K562 (cell line): ENCODE data around the gene GIGYF1. TPM values are rescaled to one million over a fixed set of nuclear protein-coding genes. Genes with fewer than 3 reads are reported as not detected.

Experiments
- E2F6 ChIP-seq, 2 experiments: IDR thresholded peaks; 2 replicates each; pipeline ENCODE4 v1.6.1; 2011; ENCODE audit warnings: borderline replicate concordance in 1 of 2, control low read depth in 1 of 2, low read depth in 1 of 2, low read length in 1 of 2, mild to moderate bottlenecking in 1 of 2, mixed read lengths in 1 of 2, moderate library complexity in 1 of 2; ENCODE audit not compliant: insufficient read depth in 1 of 2, insufficient read length in 1 of 2, poor library complexity in 1 of 2, severe bottlenecking in 1 of 2; ENCODE audit errors: extremely low read depth in 1 of 2
- HNRNPH1 ChIP-seq: fragments of 200-400 bp; formaldehyde crosslinking; optimal IDR thresholded peaks from 2 replicates; pipeline ENCODE3; 2017; ENCODE audit warnings: low read depth, mild to moderate bottlenecking, low read length, moderate library complexity
- MCM5 ChIP-seq: fragments of 450-650 bp; IDR thresholded peaks from 2 replicates; pipeline ENCODE4 v1.6.1; 2016; ENCODE audit warnings: low read depth
- SLC30A9 ChIP-seq: fragments of 250-450 bp; sonication (Bioruptor Pico); IDR thresholded peaks from 2 replicates; pipeline ENCODE4 v1.8.0; 2022; ENCODE audit warnings: mild to moderate bottlenecking, moderate library complexity
- SRSF1 ChIP-seq: fragments of 200-400 bp; formaldehyde crosslinking; IDR thresholded peaks from 2 replicates; pipeline ENCODE4 v1.6.1; 2017; ENCODE audit warnings: mild to moderate bottlenecking, low read depth, low read length, moderate library complexity
- ZNF143 ChIP-seq: sonication (generic); formaldehyde crosslinking; IDR thresholded peaks from 2 replicates; pipeline ENCODE4 v1.9.0; 2022; ENCODE audit warnings: mild to moderate bottlenecking, missing genetic modification reagents
- ZNF398 ChIP-seq: fragments of 250-450 bp; sonication (Bioruptor Pico); IDR thresholded peaks from 2 replicates; pipeline ENCODE4 v1.8.0; 2021; ENCODE audit warnings: moderate library complexity, mild to moderate bottlenecking, inconsistent platforms
- polyA plus RNA-seq, 8 experiments: library from polyadenylated mRNA; depleted of rRNA in 4 of 8; stranded (reverse) in 5 of 8; unstranded in 3 of 8; fragments of >200 nt; fragmentation: Nextera tagmentation in 2 of 8; fragmentation: Illumina TruSeq in 1 of 8; extraction: Ambion mirVana in 2 of 8; extraction: Trizol in 1 of 8; gene quantifications; 2 replicates each; pipeline versions ENCODE4 v1.2.1 to v1.2.3, GENCODE V29; 2011 to 2014; ENCODE audit warnings: inconsistent platforms in 1 of 8, missing spikeins in 1 of 8
- total RNA-seq, 7 experiments: library from RNA; depleted of rRNA in 6 of 7; stranded (reverse); fragments of >200 nt in 6 of 7; fragmentation: Illumina TruSeq in 2 of 7; extraction: Trizol in 2 of 7; gene quantifications; 2 replicates each; pipeline versions ENCODE4 v1.2.1 to v1.2.3, GENCODE V29; 2011 to 2021; ENCODE audit warnings: low replicate concordance in 1 of 7
- TF ChIP-seq, protein P1 (sequence below): fragments of 150-350 bp; IDR thresholded peaks from 2 replicates; pipeline ENCODE4 v1.6.1; 2014; ENCODE audit warnings: low read depth, mild to moderate bottlenecking, low read length, borderline replicate concordance
- TF ChIP-seq, protein P2 (sequence below), 2 experiments: fragments of 450-650 bp; formaldehyde crosslinking in 1 of 2; IDR thresholded peaks; 2 replicates each; pipeline versions ENCODE4 v1.4.0 to v1.6.1; 2014 to 2020; ENCODE audit warnings: mild to moderate bottlenecking in 2 of 2, borderline replicate concordance in 1 of 2, low read depth in 1 of 2

GIGYF1 gene
- total and polyA plus RNA-seq, 9 of the 15 experiments (the other 6 are each of a cell fraction or from before 2014, with no cell fraction given), result 0.56 to 76.2 (median 16.8) TPM

DNA sequence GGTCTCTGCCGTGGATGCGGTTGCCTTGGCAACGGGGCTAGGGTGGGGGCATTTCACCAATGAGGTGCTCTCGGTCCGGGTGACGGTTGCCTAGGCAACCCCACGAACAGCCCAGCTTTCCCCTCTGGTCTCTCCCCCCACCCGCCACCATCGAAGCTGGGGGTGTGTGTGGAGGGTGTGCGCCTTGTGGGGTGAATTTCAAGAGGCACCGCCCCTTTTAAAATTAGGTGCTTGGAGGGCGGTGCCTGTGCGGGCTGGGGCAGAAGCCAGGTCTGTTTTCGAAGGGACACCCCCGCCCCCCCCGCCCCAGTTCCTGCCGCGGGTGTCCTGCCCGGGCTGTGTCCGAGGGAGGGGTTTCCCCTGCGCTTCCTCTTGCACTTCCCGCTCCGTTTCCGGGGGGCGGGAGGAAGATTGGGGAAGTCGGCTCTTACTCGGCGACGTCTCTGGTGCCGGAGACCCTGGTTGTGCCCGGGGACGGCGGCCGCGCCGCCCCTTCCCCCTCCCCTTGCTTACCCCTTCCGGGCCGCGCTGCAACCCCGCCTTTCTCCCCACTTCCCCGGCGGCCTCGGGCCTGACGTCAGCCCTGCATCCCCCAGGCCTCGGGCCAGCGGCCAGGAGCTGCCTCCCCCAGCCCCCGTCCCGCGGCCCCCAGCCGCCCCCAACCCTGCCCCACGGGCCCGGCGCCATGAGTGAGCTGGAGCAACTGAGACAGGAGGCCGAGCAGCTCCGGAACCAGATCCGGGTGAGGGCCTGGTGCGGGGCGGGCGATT, 18.3 kb downstream of the GIGYF1 start (continued):
- TF ChIP-seq, protein P1, sequence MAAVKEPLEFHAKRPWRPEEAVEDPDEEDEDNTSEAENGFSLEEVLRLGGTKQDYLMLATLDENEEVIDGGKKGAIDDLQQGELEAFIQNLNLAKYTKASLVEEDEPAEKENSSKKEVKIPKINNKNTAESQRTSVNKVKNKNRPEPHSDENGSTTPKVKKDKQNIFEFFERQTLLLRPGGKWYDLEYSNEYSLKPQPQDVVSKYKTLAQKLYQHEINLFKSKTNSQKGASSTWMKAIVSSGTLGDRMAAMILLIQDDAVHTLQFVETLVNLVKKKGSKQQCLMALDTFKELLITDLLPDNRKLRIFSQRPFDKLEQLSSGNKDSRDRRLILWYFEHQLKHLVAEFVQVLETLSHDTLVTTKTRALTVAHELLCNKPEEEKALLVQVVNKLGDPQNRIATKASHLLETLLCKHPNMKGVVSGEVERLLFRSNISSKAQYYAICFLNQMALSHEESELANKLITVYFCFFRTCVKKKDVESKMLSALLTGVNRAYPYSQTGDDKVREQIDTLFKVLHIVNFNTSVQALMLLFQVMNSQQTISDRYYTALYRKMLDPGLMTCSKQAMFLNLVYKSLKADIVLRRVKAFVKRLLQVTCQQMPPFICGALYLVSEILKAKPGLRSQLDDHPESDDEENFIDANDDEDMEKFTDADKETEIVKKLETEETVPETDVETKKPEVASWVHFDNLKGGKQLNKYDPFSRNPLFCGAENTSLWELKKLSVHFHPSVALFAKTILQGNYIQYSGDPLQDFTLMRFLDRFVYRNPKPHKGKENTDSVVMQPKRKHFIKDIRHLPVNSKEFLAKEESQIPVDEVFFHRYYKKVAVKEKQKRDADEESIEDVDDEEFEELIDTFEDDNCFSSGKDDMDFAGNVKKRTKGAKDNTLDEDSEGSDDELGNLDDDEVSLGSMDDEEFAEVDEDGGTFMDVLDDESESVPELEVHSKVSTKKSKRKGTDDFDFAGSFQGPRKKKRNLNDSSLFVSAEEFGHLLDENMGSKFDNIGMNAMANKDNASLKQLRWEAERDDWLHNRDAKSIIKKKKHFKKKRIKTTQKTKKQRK, result no peak
- no peak for TF ChIP-seq E2F6 (IDR thresholded peaks at IDR 0.05; ENCODE audit: borderline replicate concordance in 1 of 2, extremely low read depth in 1 of 2, insufficient read depth in 1 of 2, insufficient read length in 1 of 2, low read depth in 1 of 2, low read length in 1 of 2, poor library complexity in 1 of 2, severe bottlenecking in 1 of 2)
- TF ChIP-seq MCM5, result no peak
- TF ChIP-seq ZNF398 (CRISPR knock-in tag), result no peak
- TF ChIP-seq SRSF1, result no peak; the same call in 1 of the 2 replicates
- TF ChIP-seq HNRNPH1, result no peak
- TF ChIP-seq, protein P2, sequence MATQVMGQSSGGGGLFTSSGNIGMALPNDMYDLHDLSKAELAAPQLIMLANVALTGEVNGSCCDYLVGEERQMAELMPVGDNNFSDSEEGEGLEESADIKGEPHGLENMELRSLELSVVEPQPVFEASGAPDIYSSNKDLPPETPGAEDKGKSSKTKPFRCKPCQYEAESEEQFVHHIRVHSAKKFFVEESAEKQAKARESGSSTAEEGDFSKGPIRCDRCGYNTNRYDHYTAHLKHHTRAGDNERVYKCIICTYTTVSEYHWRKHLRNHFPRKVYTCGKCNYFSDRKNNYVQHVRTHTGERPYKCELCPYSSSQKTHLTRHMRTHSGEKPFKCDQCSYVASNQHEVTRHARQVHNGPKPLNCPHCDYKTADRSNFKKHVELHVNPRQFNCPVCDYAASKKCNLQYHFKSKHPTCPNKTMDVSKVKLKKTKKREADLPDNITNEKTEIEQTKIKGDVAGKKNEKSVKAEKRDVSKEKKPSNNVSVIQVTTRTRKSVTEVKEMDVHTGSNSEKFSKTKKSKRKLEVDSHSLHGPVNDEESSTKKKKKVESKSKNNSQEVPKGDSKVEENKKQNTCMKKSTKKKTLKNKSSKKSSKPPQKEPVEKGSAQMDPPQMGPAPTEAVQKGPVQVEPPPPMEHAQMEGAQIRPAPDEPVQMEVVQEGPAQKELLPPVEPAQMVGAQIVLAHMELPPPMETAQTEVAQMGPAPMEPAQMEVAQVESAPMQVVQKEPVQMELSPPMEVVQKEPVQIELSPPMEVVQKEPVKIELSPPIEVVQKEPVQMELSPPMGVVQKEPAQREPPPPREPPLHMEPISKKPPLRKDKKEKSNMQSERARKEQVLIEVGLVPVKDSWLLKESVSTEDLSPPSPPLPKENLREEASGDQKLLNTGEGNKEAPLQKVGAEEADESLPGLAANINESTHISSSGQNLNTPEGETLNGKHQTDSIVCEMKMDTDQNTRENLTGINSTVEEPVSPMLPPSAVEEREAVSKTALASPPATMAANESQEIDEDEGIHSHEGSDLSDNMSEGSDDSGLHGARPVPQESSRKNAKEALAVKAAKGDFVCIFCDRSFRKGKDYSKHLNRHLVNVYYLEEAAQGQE (IDR thresholded peaks at IDR 0.05; ENCODE audit: borderline replicate concordance), result no peak
- TF ChIP-seq, protein P2 (CRISPR knock-in tag; IDR thresholded peaks at IDR 0.05; ENCODE audit: low read depth), result no peak
- TF ChIP-seq ZNF143, result no peak
- TF ChIP-seq SLC30A9 (CRISPR knock-in tag), result no peak
